Suppressor macrophage treated with lipopolysaccharide for 1 hour (primary cell): ENCODE data around the gene KAZALD1.

ENCODE experiments used
- DNase-seq, 3 donors: peaks; one replicate each; pipeline ENCODE4 v3.0.0-alpha.2; 2020 to 2022

KAZALD1 gene

GRCh38 chr10:101047961-101048892 is 13.6 kb upstream of the KAZALD1 start:
- DNase-seq: no peak

- peak; percentile 67 to 84 (median 71) for DNase-seq
Observed at GRCh38 chr10:101050208-101051069, 11.3 kb upstream of the KAZALD1 start.

- no peak for DNase-seq
Observed at GRCh38 chr10:101052285-101052684, 9.5 kb upstream of the KAZALD1 start.

- no peak for DNase-seq
Observed at GRCh38 chr10:101053516-101053915, 8.3 kb upstream of the KAZALD1 start.

GRCh38 chr10:101054351-101054750 is 7.4 kb upstream of the KAZALD1 start:
- DNase-seq: no peak

GRCh38 chr10:101054876-101055275 is 6.9 kb upstream of the KAZALD1 start:
- DNase-seq: no peak

GRCh38 chr10:101055411-101055810 is 6.4 kb upstream of the KAZALD1 start:
- no peak for DNase-seq

GRCh38 chr10:101056365-101057151 is 5.2 kb upstream of the KAZALD1 start:
- DNase-seq: no peak

GRCh38 chr10:101060036-101060950 is 1.5 kb upstream of the KAZALD1 start:
- peak; percentile 96 to 100 (median 99) for DNase-seq

GRCh38 chr10:101060951-101061623 is 702 bp upstream of the KAZALD1 start:
- DNase-seq: peak in 1 of 3 donors; percentile 93

GRCh38 chr10:101062232-101063049 is 652 bp downstream of the KAZALD1 start:
- peak; percentile 63 to 86 (median 72) for DNase-seq

- peak; percentile 33 to 54 (median 47) for DNase-seq
Observed at GRCh38 chr10:101063050-101063525, 1.3 kb downstream of the KAZALD1 start.

GRCh38 chr10:101063548-101064414 is 2.0 kb downstream of the KAZALD1 start:
- no peak for DNase-seq

- DNase-seq: no peak
Observed at GRCh38 chr10:101064415-101065030, 2.7 kb downstream of the KAZALD1 start.

- no peak for DNase-seq
Observed at GRCh38 chr10:101065481-101066145, 3.8 kb downstream of the KAZALD1 start.

GRCh38 chr10:101066146-101066895 is 4.5 kb downstream of the KAZALD1 start:
- peak; percentile 56 to 73 (median 64) for DNase-seq

- DNase-seq: no peak
Observed at GRCh38 chr10:101066896-101067355, 5.1 kb downstream of the KAZALD1 start.
